OCI-LY1 (cell line): ENCODE measurements around the gene ANKS4B.

ENCODE experiments used
- H2AFZ ChIP-seq: fragments of 200-600 bp; sonication (generic), shearing (Covaris generic); 2 replicates; pipeline ENCODE4 v1.6.0; 2014; ENCODE audit warnings: antibody characterized with exemption, mild to moderate bottlenecking, low read length
- H3F3A ChIP-seq: fragments of 200-600 bp; sonication (generic), shearing (Covaris generic); 2 replicates; pipeline ENCODE4 v1.6.0; 2014; ENCODE audit warnings: mild to moderate bottlenecking, antibody characterized with exemption, low read length, moderate library complexity; ENCODE audit not compliant: insufficient read depth
- H3K27ac ChIP-seq: fragments of 200-600 bp; sonication (generic); 2 replicates; pipeline ENCODE4 v1.5.1; 2014; ENCODE audit warnings: low read length, mixed run types, mild to moderate bottlenecking, low read depth; ENCODE audit not compliant: poor library complexity, severe bottlenecking
- H3K27me3 ChIP-seq: fragments of 200-600 bp; sonication (generic); 2 replicates; pipeline ENCODE4 v1.6.0; 2014; ENCODE audit warnings: antibody characterized with exemption, mild to moderate bottlenecking, low read length, moderate library complexity; ENCODE audit not compliant: insufficient read depth
- H3K36me3 ChIP-seq: fragments of 200-600 bp; sonication (generic); 2 replicates; pipeline ENCODE4 v1.6.1; 2014; ENCODE audit warnings: mild to moderate bottlenecking, antibody characterized with exemption, low read length, moderate library complexity, mixed read lengths; ENCODE audit not compliant: insufficient read depth
- H3K4me1 ChIP-seq: fragments of 200-600 bp; sonication (generic); 2 replicates; pipeline ENCODE4 v1.5.1; 2014; ENCODE audit warnings: mild to moderate bottlenecking, low read length, moderate library complexity; ENCODE audit not compliant: insufficient read depth, severe bottlenecking
- H3K4me2 ChIP-seq: fragments of 200-600 bp; sonication (generic), shearing (Covaris generic); 2 replicates; pipeline ENCODE4 v1.6.1; 2014; ENCODE audit warnings: low read length
- H3K4me3 ChIP-seq: fragments of 200-600 bp; sonication (generic); 2 replicates; pipeline ENCODE4 v1.5.1; 2014; ENCODE audit warnings: low read length, low read depth, mild to moderate bottlenecking, mixed read lengths; ENCODE audit not compliant: poor library complexity, severe bottlenecking
- H3K79me2 ChIP-seq: fragments of 200-600 bp; shearing (Covaris generic); 2 replicates; pipeline ENCODE4 v1.6.1; 2016; ENCODE audit warnings: mixed run types, low read length, mixed read lengths; ENCODE audit not compliant: insufficient read depth
- H3K9ac ChIP-seq: fragments of 200-600 bp; sonication (generic), shearing (Covaris generic); 2 replicates; pipeline ENCODE4 v1.6.1; 2014; ENCODE audit warnings: mild to moderate bottlenecking, low read length, mixed read lengths
- H3K9me2 ChIP-seq: fragments of 200-600 bp; sonication (generic), shearing (Covaris generic); 2 replicates; pipeline ENCODE4 v1.6.1; 2014; ENCODE audit warnings: low read depth, mild to moderate bottlenecking, low read length, mixed read lengths
- H3K9me3 ChIP-seq: fragments of 200-600 bp; shearing (Covaris generic); 2 replicates; pipeline ENCODE4 v1.6.1; 2014; ENCODE audit warnings: low read length, mixed read lengths
- H4K20me1 ChIP-seq: fragments of 200-600 bp; sonication (generic), shearing (Covaris generic); 2 replicates; pipeline ENCODE4 v1.6.0; 2016; ENCODE audit warnings: mild to moderate bottlenecking, low read length; ENCODE audit not compliant: insufficient read depth
- CTCF ChIP-seq: fragments of 200-600 bp; sonication (generic), shearing (Covaris generic); IDR thresholded peaks from 2 replicates; pipeline ENCODE4 v1.5.1; 2017; ENCODE audit warnings: mild to moderate bottlenecking, antibody characterized with exemption, low read length, moderate library complexity, mixed read lengths
- EZH2 ChIP-seq: fragments of 200-600 bp; sonication (generic), shearing (Covaris generic); IDR thresholded peaks from 2 replicates; pipeline ENCODE4 v1.8.0; 2017; ENCODE audit warnings: borderline replicate concordance, mixed run types, mild to moderate bottlenecking, antibody characterized with exemption, low read length, moderate library complexity, mixed read lengths

Gene ANKS4B, protein sequence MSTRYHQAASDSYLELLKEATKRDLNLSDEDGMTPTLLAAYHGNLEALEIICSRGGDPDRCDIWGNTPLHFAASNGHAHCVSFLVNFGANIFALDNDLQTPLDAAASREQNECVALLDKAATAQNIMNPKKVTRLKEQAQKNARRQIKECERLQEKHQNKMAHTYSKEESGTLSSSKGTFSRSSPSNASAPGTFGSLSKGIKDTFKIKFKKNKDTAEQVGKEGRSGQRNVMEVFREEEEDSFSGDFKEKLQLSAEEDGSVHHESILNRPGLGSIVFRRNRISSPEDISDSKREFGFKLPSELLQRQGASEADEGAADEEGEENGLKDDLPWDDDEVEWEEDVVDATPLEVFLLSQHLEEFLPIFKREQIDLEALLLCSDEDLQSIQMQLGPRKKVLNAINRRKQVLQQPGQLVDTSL

DNA sequence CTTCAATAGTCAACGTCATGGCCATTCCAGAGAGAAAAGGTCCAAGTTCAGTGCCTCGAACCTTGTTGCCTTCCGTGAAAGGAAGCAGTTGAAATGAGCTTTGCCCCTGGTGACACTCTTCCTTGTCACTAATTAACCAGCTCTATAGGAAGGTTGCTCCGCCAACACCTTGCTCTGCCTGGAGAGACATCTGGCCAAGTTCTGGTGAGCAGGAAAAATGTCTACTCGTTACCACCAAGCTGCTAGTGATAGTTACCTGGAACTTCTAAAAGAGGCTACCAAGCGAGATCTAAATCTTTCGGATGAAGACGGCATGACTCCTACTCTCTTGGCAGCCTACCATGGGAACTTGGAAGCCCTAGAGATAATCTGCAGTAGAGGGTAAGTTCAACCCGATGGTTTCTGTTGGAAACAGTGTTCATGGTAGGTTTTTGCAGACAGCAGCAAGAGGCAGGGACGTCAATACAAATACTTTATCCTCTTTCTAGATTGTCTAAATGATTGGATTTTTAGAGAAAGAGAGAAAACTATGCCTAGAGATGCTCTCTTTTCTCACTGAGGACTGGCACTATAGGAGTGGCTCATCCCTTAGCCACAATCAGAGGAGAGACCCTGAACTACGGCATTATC is at the start of gene ANKS4B:
ANKS4B (plus strand) TSS at position 179 of the 630 bp plus-strand sequence; CDS start at position 218, 39 bp downstream.
- Histone ChIP-seq H3K27ac (no peak within 1 kb of the TSS), H3K27me3 (no peaks in the 10 kb centered on the region), H3K9me3 (no peaks in the 10 kb centered on the region), H3K36me3 (no peaks in the 10 kb centered on the region), H3K4me1 (no peaks in the 10 kb centered on the region), H3K9me2 (no peaks in the 10 kb centered on the region), H3K4me3 (no peak within 1 kb of the TSS), H3K79me2 (no peaks in the 10 kb centered on the region), H3K9ac (no peak within 1 kb of the TSS), H2AFZ (no peak within 1 kb of the TSS), H4K20me1 (no peaks in the 10 kb centered on the region), H3K4me2 (no peak within 1 kb of the TSS), H3F3A (no peaks in the 10 kb centered on the region)
- TF ChIP-seq EZH2: no peak
- no peak for TF ChIP-seq CTCF

DNA sequence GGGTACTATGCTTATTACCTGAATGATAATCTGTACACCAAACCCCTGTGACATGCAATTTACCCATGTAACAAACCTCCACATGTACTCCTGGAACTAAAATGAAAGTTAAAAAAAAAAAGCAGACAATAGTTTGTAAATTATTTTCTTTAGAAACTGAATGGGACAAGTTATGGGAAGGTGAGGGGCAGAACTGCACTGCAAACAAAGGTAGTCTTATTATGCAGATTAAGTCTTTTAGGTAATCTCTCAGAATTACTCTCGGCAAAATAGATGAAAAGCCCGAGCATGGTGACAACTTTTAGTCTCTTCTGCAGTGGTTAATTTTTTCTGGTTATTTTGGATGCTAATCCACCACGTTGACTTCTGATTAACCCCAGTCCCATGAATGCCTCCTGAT is 49.5 kb upstream of the ANKS4B start:
- Histone ChIP-seq H3F3A (no peaks in the 10 kb centered on the region), H3K27ac (no peak overlapping the region), H3K4me2 (no peak overlapping the region), H3K4me1 (no peaks in the 10 kb centered on the region), H3K9ac (no peak overlapping the region), H3K79me2 (no peaks in the 10 kb centered on the region), H3K4me3 (no peak overlapping the region), H3K9me2 (no peaks in the 10 kb centered on the region), H4K20me1 (no peaks in the 10 kb centered on the region), H2AFZ (no peak overlapping the region), H3K27me3 (no peaks in the 10 kb centered on the region), H3K9me3 (peaks cover 8% of the 10 kb centered on the region; the same call in 1 of the 2 replicates), H3K36me3 (peaks cover 34% of the 10 kb centered on the region)
- TF ChIP-seq EZH2 (no peak), CTCF (no peak)

DNA sequence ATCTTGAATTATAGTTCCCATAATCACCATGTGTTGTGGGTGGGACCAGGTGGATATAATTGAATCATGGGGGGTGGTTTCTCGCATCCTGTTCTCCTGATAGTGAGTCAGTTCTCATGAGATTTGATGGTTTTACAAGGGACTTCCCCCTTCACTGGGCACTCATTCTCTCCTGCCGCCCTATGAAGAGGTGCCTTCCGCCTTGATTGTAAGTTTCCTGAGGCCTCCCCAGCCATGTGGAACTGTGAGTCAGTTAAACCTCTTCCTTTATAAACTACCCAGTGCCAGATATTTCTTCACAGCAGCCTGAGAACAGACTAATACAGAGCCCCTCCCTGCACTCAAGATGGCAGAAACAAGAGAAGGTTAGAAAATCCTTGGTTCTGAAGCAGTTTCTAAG is 48.7 kb upstream of the ANKS4B start:
- Histone ChIP-seq H3K36me3 (peaks cover 26% of the 10 kb centered on the region), H3K4me2 (no peak overlapping the region), H4K20me1 (no peaks in the 10 kb centered on the region), H3K9me2 (no peaks in the 10 kb centered on the region), H3K4me3 (no peak overlapping the region), H3K79me2 (no peaks in the 10 kb centered on the region), H3K9me3 (peaks cover 6% of the 10 kb centered on the region; the same call in 1 of the 2 replicates), H3K4me1 (no peaks in the 10 kb centered on the region), H2AFZ (no peak overlapping the region), H3K27me3 (no peaks in the 10 kb centered on the region), H3F3A (no peaks in the 10 kb centered on the region), H3K27ac (no peak overlapping the region), H3K9ac (no peak overlapping the region)
- TF ChIP-seq CTCF (no peak), EZH2 (no peak)
